Upper lobe of right lung (tissue), 1 donor: Measurements from ENCODE around the gene UNC80. TPM values are rescaled to one million over a fixed set of nuclear protein-coding genes. Genes with fewer than 3 reads are reported as not detected.
A peak's percentile ranks its signal among the peaks of the same experiment; 100 is the strongest.

Experiments used
- ATAC-seq: fragments of 200-7000 bp; cut with Tn5 transposase; one replicate; pipeline ENCODE4 v1.9.1; 2020; ENCODE audit warnings: mild to moderate bottlenecking, moderate library complexity
- DNase-seq: peaks from one replicate; pipeline ENCODE4 v3.0.0-alpha.2; 2020
- H3K27ac ChIP-seq: fragments of 200-600 bp; one replicate; pipeline ENCODE4 v1.8.0; 2022
- H3K27me3 ChIP-seq: fragments of 200-600 bp; one replicate; pipeline ENCODE4 v1.8.0; 2022; ENCODE audit warnings: mild to moderate bottlenecking
- H3K36me3 ChIP-seq: fragments of 200-600 bp; one replicate; pipeline ENCODE4 v1.8.0; 2022
- H3K4me1 ChIP-seq: fragments of 200-600 bp; one replicate; pipeline ENCODE4 v1.8.0; 2022
- H3K4me3 ChIP-seq: fragments of 200-600 bp; one replicate; pipeline ENCODE4 v1.8.0; 2022; ENCODE audit warnings: mild to moderate bottlenecking
- H3K9me3 ChIP-seq: fragments of 200-600 bp; one replicate; pipeline ENCODE4 v1.8.0; 2022
- CTCF ChIP-seq: fragments of 200-600 bp; IDR thresholded peaks from one replicate; pipeline ENCODE4 v1.8.0; 2022; ENCODE audit warnings: antibody characterized with exemption
- intact Hi-C: fragments of 100-400 bp; cut with DNase I; formaldehyde crosslinking; loops from one replicate; pipeline ENCODE4 v1.11.0; 2022
- total RNA-seq: library from RNA; stranded (reverse); fragmentation: NEBNext Ultra II Directional; extraction: Animal tissue kit (Norgen Biotek cat#: 25700); gene quantifications from one replicate; pipeline ENCODE4 v1.2.1, GENCODE V29; 2021
- donor health status: DM: no; HTN: yes; CAD: no; lungs with severe emphysema.

The UNC80 gene
- total RNA-seq, 1 donor from 2014 or later, result not detected

GRCh38 chr2:209940936-209941335, 169.3 kb downstream of the UNC80 start:
- Histone ChIP-seq H3K4me1 (no peaks in the 10 kb centered on the region), H3K36me3 (no peaks in the 10 kb centered on the region), H3K27me3 (no peaks in the 10 kb centered on the region), H3K27ac (peak overlapping the region; percentile 7), H3K9me3 (no peaks in the 10 kb centered on the region), H3K4me3 (no peak overlapping the region)
- DNase-seq, result no peak
- no peak for TF ChIP-seq CTCF
- ATAC-seq, result peak; percentile 48
- intact Hi-C loops, result no loop called here

GRCh38 chr2:209942426-209942825, 170.8 kb downstream of the UNC80 start:
- no peak overlapping the region for H3K27ac ChIP-seq
- DNase-seq (no peak), ATAC-seq (no peak)
- H3K27me3 ChIP-seq, result no peaks in the 10 kb centered on the region
- H3K9me3 ChIP-seq, result no peaks in the 10 kb centered on the region
- intact Hi-C loops, result no loop called here
- TF ChIP-seq CTCF, result no peak
- H3K4me1 ChIP-seq, result no peaks in the 10 kb centered on the region
- H3K4me3 ChIP-seq, result no peak overlapping the region
- H3K36me3 ChIP-seq, result no peaks in the 10 kb centered on the region

GRCh38 chr2:209942936-209943605, 171.4 kb downstream of the UNC80 start:
- no peak overlapping the region for H3K4me3 ChIP-seq
- ATAC-seq, result no peak
- intact Hi-C loops, result no loop called here
- TF ChIP-seq CTCF, result no peak
- H3K36me3 ChIP-seq, result no peaks in the 10 kb centered on the region
- no peaks in the 10 kb centered on the region for H3K9me3 ChIP-seq
- no peaks in the 10 kb centered on the region for H3K27me3 ChIP-seq
- H3K27ac ChIP-seq, result no peak overlapping the region
- H3K4me1 ChIP-seq, result no peaks in the 10 kb centered on the region
- no peak for DNase-seq

- Histone ChIP-seq H3K36me3 (no peaks in the 10 kb centered on the region), H3K4me3 (no peak overlapping the region), H3K27me3 (no peaks in the 10 kb centered on the region), H3K27ac (no peak overlapping the region), H3K4me1 (no peaks in the 10 kb centered on the region), H3K9me3 (no peaks in the 10 kb centered on the region)
- intact Hi-C loops, result no loop called here
- TF ChIP-seq CTCF, result no peak
- DNase-seq, result no peak
- ATAC-seq, result no peak
These were observed 172.1 kb downstream of the UNC80 start for GRCh38 chr2:209943776-209944175.

- no peaks in the 10 kb centered on the region for H3K36me3 ChIP-seq
- intact Hi-C loops, result no loop called here
- no peak for TF ChIP-seq CTCF
- no peaks in the 10 kb centered on the region for H3K4me1 ChIP-seq
- H3K9me3 ChIP-seq, result no peaks in the 10 kb centered on the region
- no peaks in the 10 kb centered on the region for H3K27me3 ChIP-seq
- ATAC-seq (no peak), DNase-seq (no peak)
- H3K4me3 ChIP-seq, result no peak overlapping the region
- H3K27ac ChIP-seq, result no peak overlapping the region
These were observed 174.9 kb downstream of the UNC80 start for GRCh38 chr2:209946539-209946938.

- H3K4me3 ChIP-seq, result no peak overlapping the region
- H3K4me1 ChIP-seq, result no peaks in the 10 kb centered on the region
- no peaks in the 10 kb centered on the region for H3K36me3 ChIP-seq
- H3K9me3 ChIP-seq, result no peaks in the 10 kb centered on the region
- no peak for TF ChIP-seq CTCF
- H3K27me3 ChIP-seq, result no peaks in the 10 kb centered on the region
- no peak overlapping the region for H3K27ac ChIP-seq
- intact Hi-C loops, result no loop called here
- no peak for DNase-seq
- no peak for ATAC-seq
These were observed 184.6 kb downstream of the UNC80 start for GRCh38 chr2:209956271-209956670.
